GM12892 (cell line): ENCODE measurements around the gene PREB.

Experiments used
- DNase-seq: peaks from one replicate; pipeline ENCODE4 v3.0.0; 2011; ENCODE audit not compliant: insufficient read length
- FAIRE-seq: peaks from 2 replicates; lab custom pipeline; 2011; peaks lifted over from hg19 to GRCh38; lab: Jason Lieb, UNC
- POLR2A ChIP-seq: IDR thresholded peaks from 2 replicates; pipeline ENCODE4 v1.6.1; 2011; ENCODE audit warnings: low read depth, low read length, control low read depth
- POLR2AphosphoS5 ChIP-seq: IDR thresholded peaks from 2 replicates; pipeline ENCODE4 v1.6.1; 2011; ENCODE audit warnings: low read depth, low read length, control low read depth
- TAF1 ChIP-seq: IDR thresholded peaks from 2 replicates; pipeline ENCODE4 v1.6.1; 2011; ENCODE audit warnings: low read depth, mild to moderate bottlenecking, control low read depth, low read length, borderline replicate concordance

The PREB gene

GRCh38 chr2:27149570-27150405 is 15.4 kb upstream of the PREB start:
- TF ChIP-seq TAF1, result no peak
- no peak for FAIRE-seq
- no peak for DNase-seq

GRCh38 chr2:27148801-27149439 is 14.5 kb upstream of the PREB start, which contains the start of gene TCF23:
TSS of gene TCF23 (plus strand) at chr2:27149004. CDS start at chr2:27149134, 130 bp downstream.
- FAIRE-seq, result no peak
- no peak for DNase-seq
- TF ChIP-seq POLR2A, result no peak
- no peak for TF ChIP-seq POLR2AphosphoS5
- TF ChIP-seq TAF1, result no peak

- FAIRE-seq (no peak), DNase-seq (no peak)
- no peak for TF ChIP-seq POLR2A
- no peak for TF ChIP-seq TAF1
- no peak for TF ChIP-seq POLR2AphosphoS5
These were observed 13.5 kb upstream of the PREB start for GRCh38 chr2:27147935-27148334.

GRCh38 chr2:27145682-27146081 is 11.2 kb upstream of the PREB start:
- FAIRE-seq (no peak), DNase-seq (no peak)

GRCh38 chr2:27143285-27143684 is 8.8 kb upstream of the PREB start:
- TF ChIP-seq POLR2A (no peak), POLR2AphosphoS5 (no peak), TAF1 (no peak)
- DNase-seq, result no peak
- no peak for FAIRE-seq

More at GRCh38 chr2:27145682-27146081, 11.2 kb upstream of the PREB start:
- no peak for TF ChIP-seq POLR2A
- TF ChIP-seq POLR2AphosphoS5, result no peak
- TF ChIP-seq TAF1, result no peak

GRCh38 chr2:27139310-27139709 is 4.9 kb upstream of the PREB start, which contains the start of gene PRR30:
TSS of gene PRR30 (minus strand) at chr2:27139410. CDS start at chr2:27138329, 1,081 bp downstream.
- FAIRE-seq, result no peak

GRCh38 chr2:27138111-27138510 is 3.7 kb upstream of the PREB start:
- FAIRE-seq, result no peak
- no peak for DNase-seq
- no peak for TF ChIP-seq TAF1
- TF ChIP-seq POLR2AphosphoS5, result no peak
- no peak for TF ChIP-seq POLR2A

More at GRCh38 chr2:27139310-27139709, 4.9 kb upstream of the PREB start, which contains the start of gene PRR30:
- TF ChIP-seq POLR2A (no peak), TAF1 (no peak), POLR2AphosphoS5 (no peak)
- no peak for DNase-seq

- DNase-seq (no peak), FAIRE-seq (no peak)
- TF ChIP-seq POLR2AphosphoS5, result no peak
These were observed 3.0 kb upstream of the PREB start for GRCh38 chr2:27137322-27137935.

- FAIRE-seq, result no peak
- DNase-seq, result no peak
- no peak for TF ChIP-seq POLR2AphosphoS5
- no peak for TF ChIP-seq TAF1
- TF ChIP-seq POLR2A, result no peak
These were observed 2.3 kb upstream of the PREB start for GRCh38 chr2:27136751-27137150.

GRCh38 chr2:27135478-27135955 is 1.1 kb upstream of the PREB start:
- DNase-seq, result no peak
- peak; percentile 21 for FAIRE-seq
- TF ChIP-seq TAF1 (no peak), POLR2A (no peak), POLR2AphosphoS5 (no peak)

GRCh38 chr2:27134781-27135477 is 493 bp upstream of the PREB start:
- no peak for DNase-seq
- TF ChIP-seq TAF1 (0 out of 2 replicates have a peak, but pooled peaks have one; percentile 20), POLR2AphosphoS5 (no peak)
- FAIRE-seq, result no peak
